EH (cell line): Measurements from ENCODE around the gene NHSL2.
"Not testable (repeated sequence)": the region's sequence is repeated elsewhere in the genome, so short reads cannot be mapped to it uniquely, and the experiment has no call there.

Experiments
- DNase-seq: peaks from one replicate; pipeline ENCODE4 v3.0.0-alpha.2; 2015; ENCODE audit warnings: low read depth

NHSL2 gene

DNA sequence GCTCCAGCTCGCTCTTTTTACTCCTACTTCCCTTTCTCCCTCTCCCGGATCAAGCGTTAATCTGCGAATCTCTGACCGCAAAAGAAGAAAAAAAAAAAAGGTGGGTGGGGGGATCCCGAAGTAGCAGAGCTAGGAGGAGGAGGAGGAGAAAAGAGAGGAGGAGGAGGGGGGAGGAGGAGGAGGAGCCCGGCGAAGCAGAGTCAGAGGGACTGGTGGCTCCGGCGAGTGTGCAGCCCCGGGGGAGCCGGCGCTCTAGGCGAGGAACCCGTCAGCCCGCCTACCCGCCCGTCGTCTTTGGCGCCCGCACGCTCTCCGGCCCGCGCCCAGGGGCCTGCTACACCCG is at the start of gene NHSL2:
NHSL2 (plus strand) TSS at position 203 of the 343 bp plus-strand sequence.
- peak; percentile 16 for DNase-seq

DNA sequence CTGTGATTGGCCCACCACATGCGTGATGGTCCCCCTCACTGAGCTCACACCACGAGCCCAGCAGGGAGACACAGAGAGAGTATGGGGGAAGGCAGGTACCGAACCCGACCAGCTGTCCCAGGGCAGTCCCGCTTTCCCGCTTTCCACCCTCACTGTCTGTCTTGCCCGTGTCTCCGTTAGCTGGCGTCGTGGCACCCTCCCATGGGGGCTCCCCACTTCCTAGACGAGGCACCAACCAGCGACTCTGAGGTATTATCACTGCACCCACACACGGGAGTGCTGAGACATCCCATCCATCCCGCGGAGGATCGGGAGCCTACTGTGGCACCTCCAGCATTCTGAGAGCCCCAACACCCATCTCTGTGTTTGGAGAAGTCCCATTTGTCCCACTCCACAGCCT is 43.0 kb upstream of the NHSL2 start:
- DNase-seq, result no peak

- DNase-seq, result not testable (repeated sequence)
These were observed 41.1 kb upstream of the NHSL2 start for GRCh38 chrX:71869566-71869965.

GRCh38 chrX:71870208-71871098 is 40.2 kb upstream of the NHSL2 start:
- DNase-seq, result peak; percentile 0

GRCh38 chrX:71871367-71871766 is 39.3 kb upstream of the NHSL2 start:
- DNase-seq, result peak; percentile 0

GRCh38 chrX:71872542-71873458 is 37.8 kb upstream of the NHSL2 start:
- DNase-seq, result no peak

GRCh38 chrX:71873459-71873833 is 37.2 kb upstream of the NHSL2 start:
- no peak for DNase-seq

- not testable (repeated sequence) for DNase-seq
These were observed 33.8 kb upstream of the NHSL2 start for GRCh38 chrX:71876841-71877240.

- no peak for DNase-seq
These were observed 25.5 kb upstream of the NHSL2 start for GRCh38 chrX:71885099-71885498.

DNA sequence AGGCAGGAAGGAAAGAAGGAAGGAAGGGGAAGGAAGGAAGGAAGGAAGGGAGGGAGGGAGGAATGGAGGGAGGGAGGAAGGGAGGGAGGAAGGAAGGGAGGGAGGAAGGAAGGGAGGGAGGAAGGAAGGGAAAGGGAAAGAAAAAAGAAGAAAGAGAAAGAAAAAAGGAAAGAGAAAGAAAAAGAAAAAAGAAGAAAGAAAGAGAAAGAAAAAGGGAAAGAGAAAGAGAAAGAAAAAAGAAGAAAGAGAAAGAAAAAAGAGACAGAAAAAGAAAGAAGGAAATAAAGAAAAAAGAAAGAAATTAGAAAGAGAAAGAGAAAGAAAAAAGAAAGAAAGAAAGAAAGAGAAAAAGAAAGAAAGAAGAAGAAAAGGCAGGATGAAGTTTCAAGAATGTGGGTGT is 15.0 kb upstream of the NHSL2 start:
- DNase-seq, result no peak

DNA sequence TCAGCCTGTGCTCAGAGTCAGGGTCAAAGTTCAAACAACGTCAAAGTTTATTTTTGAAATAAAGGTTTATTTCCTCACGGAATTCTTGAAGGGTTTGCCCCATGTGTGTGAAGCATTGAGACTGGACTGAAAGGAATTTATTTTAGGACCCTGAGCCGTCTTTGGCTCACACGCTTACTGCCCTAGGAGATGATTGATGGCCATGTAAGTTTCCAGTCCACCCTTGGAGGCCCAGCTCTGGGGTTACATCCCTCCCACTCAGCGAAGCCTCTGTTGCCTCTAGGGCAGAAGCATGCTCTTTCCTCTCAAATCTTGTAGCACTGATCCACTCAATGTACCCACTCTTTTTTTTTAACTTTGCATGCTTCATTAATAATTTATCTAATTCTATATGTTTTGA is 4.5 kb upstream of the NHSL2 start:
- no peak for DNase-seq

- no peak for DNase-seq
These were observed 2.3 kb upstream of the NHSL2 start for GRCh38 chrX:71908387-71908786.

DNA sequence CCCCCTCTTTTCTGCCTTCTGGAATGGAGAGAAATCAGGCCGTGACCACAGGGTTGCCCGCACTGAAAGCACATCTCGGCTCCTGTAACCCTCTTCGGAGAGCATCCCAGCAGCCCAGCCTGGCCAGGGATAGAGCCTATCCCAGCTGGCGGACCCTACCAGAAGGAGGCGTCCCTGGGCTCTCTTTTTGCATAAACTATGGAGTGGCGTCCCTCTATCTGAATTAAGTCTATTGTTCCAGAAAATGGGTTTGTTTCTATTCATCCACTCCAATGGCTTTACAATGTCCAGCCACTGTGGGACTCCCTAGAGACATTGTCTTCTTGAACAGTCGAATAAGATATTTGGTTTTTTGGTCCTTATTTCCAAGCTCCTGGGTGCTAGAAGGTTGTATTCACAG is 689 bp upstream of the NHSL2 start:
- peak; percentile 23 for DNase-seq

DNA sequence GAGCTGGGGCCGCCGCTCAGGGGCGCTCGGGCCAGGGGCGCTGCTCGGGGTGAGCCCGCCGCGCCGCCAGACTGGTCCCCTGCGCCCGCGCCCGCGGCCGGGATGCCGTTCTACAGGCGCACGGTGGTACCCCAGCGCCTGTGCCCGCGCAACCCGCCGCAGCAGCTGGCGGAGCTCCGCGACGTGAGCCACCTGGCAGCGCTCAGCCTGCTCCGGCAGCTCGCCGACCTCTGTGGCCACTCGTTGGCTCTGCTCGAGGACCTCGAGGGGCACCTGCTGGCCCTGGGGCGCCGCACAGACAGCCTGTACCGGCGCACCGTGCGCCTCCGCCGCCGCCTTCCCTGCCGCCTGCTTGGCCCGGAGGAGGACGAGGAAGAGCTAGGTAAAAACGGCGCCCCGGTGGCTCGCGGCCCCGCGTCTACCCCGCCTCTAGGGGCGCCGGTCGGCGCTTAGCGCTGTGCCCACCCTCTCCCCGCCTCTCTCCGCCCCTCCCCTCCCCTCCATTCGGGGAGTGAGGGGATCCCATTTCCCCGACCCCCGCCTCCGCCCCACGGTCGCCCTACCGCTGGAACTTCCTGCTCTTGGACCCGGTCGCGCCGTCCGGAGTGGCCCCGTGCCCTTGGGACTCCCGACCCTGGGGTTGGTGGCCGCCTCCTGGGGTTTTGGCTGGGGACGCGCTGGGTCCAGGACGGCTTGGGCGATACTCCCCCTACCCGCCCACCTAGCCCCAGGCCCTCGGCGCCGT is 513 bp downstream of the NHSL2 start:
- DNase-seq, result no peak

- no peak for DNase-seq
These were observed 1.0 kb downstream of the NHSL2 start for GRCh38 chrX:71911731-71912050.

DNA sequence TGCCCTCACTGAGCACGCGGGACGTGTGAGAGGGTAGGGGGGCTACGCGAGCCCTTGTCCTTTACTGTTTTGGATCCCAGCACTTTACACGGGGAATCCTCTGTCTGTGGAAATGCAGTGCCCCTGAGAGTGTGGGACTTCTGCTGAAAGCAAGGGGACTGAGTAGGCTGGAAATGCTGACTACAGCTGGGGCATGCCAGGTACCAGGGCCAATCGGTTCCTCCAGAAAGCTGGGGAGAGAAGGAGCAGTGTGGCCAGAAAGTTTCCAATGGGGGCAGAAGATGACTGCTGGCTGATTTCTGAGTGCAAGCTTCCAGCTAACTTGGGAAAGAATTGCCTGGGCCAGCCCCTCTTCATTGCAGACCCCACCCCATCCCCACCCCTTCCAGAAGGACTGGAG is 1.5 kb downstream of the NHSL2 start:
- no peak for DNase-seq

DNA sequence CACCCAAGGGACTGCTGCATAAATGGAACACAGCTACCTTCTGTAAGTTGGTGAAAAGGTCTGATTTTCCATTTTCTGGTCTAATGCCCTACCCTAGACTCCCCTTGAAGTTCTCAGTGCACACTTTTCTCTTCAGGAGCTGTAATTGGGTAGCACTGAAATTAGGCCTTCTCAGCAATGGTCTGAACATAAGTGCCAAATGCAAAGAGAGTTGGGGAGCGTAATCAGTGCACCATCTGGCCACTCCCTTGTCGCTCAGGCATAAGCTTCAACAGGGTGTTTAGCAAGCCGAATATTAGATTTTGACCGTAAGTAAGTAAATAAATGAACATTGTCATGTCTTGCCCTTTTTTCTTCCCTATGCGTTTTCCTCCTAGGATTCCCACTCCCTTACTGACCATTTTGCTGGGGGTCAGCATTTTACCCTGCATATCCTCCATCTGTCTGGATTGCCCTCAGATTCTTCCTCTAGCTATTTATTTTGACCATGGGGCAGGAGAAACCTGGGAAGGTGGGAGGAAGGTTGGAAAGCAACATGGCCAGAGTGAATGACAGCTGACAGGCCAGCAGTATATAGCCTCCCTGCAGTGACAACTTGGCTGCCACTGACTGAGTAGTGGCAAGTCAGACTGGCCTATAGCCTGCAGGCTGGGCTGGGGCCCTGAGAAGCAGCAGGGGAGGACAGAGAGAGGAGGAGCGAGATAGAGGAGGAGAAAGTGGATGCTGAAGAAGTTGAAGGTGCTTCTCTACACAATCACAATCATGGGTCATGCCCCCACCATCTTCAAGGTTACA is 2.7 kb downstream of the NHSL2 start:
- no peak for DNase-seq

- peak; percentile 56 for DNase-seq
These were observed 7.1 kb downstream of the NHSL2 start for GRCh38 chrX:71917621-71918343.

DNA sequence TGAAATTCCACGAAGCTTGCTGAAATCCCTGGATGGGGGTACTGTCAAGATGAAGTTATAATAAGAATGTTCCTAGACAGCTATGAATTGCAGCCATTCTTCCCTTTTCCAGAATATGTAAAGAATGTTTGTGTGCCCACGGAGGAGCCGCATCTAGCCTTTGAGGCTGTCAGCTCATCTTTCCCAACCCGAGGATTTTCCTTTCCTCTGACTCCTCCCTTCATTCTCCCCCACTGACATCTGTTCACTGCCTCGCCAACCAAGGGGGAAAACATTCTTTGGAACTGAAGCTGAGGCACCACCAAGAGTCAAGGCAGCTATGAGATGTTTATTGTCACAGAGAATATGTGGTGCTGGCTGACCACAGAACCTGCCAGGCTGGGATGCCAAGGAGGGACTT is 8.8 kb downstream of the NHSL2 start:
- peak; percentile 71 for DNase-seq

GRCh38 chrX:71919886-71920285 is 9.2 kb downstream of the NHSL2 start:
- DNase-seq, result no peak

DNA sequence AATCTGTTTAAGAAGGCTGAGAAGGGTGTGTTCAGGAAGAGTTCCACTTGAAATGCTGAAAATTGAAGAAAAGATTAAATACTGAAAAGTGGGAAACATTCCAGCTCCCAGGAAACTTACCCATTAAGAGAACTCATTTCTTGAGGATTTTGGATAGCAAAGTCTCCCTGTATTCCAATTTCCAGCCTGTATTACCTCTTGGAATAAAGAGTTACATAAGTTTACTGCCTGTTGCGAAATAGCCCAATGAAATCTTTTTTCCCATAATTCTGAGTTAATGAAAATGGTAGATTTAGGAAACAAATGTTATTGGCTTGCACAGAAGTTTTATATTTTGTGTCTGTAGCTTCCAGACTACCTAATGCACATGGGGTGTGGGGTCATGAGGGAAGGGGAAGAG is 12.0 kb downstream of the NHSL2 start:
- no peak for DNase-seq
